OCI-LY7 (cell line): ENCODE measurements around the gene SLC66A2.

ENCODE experiments used
- EZH2phosphoT487 ChIP-seq: fragments of 200-600 bp; sonication (generic); IDR thresholded peaks from 2 replicates; pipeline ENCODE4 v1.6.1; 2018; ENCODE audit warnings: low read depth, borderline replicate concordance, mild to moderate bottlenecking, mixed run types, antibody characterized with exemption, low read length, moderate library complexity, mixed read lengths
- TF ChIP-seq, protein P1 (sequence below): fragments of 200-600 bp; sonication (generic); conservative IDR thresholded peaks from 2 replicates; pipeline ENCODE4 v1.5.1; 2014; ENCODE audit warnings: mild to moderate bottlenecking, antibody characterized with exemption, low read length, moderate library complexity, mixed read lengths

DNA sequence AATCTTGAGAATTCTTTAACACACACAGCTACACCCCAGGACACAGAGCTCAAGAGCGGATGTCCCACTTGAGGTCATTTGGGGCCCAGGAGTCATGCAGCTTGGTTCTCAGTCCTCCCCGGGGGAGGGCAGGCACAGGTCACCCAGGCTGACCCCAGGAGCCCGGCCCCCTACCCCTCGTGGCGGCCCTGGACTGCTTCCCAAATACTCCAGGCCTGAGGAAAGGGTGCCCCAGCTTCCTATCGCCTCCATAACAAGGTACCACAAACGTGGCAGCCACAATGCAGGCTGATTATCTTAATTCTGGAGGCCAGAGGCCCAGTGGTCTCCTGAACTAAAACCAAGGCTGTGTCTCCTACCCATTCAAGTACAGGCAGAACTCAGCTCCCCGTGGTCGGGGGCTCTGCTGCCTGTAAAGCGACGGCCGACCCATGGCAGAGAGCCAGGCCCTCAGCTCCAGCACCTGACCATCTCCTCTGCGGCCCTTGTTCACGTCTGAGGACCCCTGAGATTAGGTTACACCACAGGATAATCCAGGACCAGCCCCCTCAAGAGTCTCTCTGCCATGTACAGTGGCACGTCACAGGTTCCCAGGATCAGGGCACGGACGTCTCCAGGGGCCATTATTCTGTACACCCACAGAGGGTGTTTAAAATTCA, 10.5 kb downstream of the SLC66A2 start:
- TF ChIP-seq, protein P1, sequence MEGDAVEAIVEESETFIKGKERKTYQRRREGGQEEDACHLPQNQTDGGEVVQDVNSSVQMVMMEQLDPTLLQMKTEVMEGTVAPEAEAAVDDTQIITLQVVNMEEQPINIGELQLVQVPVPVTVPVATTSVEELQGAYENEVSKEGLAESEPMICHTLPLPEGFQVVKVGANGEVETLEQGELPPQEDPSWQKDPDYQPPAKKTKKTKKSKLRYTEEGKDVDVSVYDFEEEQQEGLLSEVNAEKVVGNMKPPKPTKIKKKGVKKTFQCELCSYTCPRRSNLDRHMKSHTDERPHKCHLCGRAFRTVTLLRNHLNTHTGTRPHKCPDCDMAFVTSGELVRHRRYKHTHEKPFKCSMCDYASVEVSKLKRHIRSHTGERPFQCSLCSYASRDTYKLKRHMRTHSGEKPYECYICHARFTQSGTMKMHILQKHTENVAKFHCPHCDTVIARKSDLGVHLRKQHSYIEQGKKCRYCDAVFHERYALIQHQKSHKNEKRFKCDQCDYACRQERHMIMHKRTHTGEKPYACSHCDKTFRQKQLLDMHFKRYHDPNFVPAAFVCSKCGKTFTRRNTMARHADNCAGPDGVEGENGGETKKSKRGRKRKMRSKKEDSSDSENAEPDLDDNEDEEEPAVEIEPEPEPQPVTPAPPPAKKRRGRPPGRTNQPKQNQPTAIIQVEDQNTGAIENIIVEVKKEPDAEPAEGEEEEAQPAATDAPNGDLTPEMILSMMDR: no peak
- TF ChIP-seq EZH2phosphoT487: no peak
